Panc1 (cell line): ENCODE measurements around the gene HMGN4. TPM values are rescaled to one million over a fixed set of nuclear protein-coding genes. Genes with fewer than 3 reads are reported as not detected.

Experiments
- ATAC-seq: fragments of 200-7000 bp; cut with Tn5 transposase; 2 replicates; pipeline ENCODE4 v1.9.1; 2020; ENCODE audit warnings: mild to moderate bottlenecking, moderate library complexity
- BruUV-seq: library from RNA; stranded (reverse); fragments of 400-500 nt; replicated peaks from 2 replicates; lab custom pipeline; 2021; lab: Mats Ljungman, UMichigan
- CTCF ChIA-PET: fragments of 300-600 bp; sonication (Branson Sonifier 250); formaldehyde crosslinking; loops from one replicate; lab custom pipeline; 2022; ENCODE audit warnings: antibody characterized with exemption; lab: Charles Lee
- POLR2A ChIA-PET: fragments of 300-600 bp; sonication (Branson Sonifier 250); formaldehyde crosslinking; loops from one replicate; lab custom pipeline; 2022; ENCODE audit warnings: antibody characterized with exemption; lab: Charles Lee
- DNase-seq: peaks from one replicate; pipeline ENCODE4 v3.0.0-alpha.2; 2010; ENCODE audit warnings: low read depth, low spot score
- H3K27ac ChIP-seq: 2 replicates; pipeline ENCODE4 v1.5.1; 2011; ENCODE audit warnings: mild to moderate bottlenecking, low read length, inconsistent platforms
- H3K27me3 ChIP-seq: fragments of 200-500 bp; sonication (Bioruptor generic); 2 replicates; pipeline ENCODE4 v1.6.0; 2014; ENCODE audit warnings: low read length, inconsistent platforms; ENCODE audit not compliant: control insufficient read depth, insufficient read depth
- H3K36me3 ChIP-seq: fragments of 200-500 bp; sonication (Bioruptor generic); 2 replicates; pipeline ENCODE4 v1.5.1; 2014; ENCODE audit warnings: inconsistent platforms, mild to moderate bottlenecking, low read length, moderate library complexity; ENCODE audit not compliant: control insufficient read depth, insufficient read depth
- H3K4me1 ChIP-seq: 2 replicates; pipeline ENCODE4 v1.5.1; 2011; ENCODE audit warnings: inconsistent platforms, mild to moderate bottlenecking, low read length, moderate library complexity; ENCODE audit not compliant: control insufficient read depth, insufficient read depth
- H3K4me3 ChIP-seq, 2 experiments: 2 replicates each; pipeline ENCODE4 v1.5.1; 2011 to 2012; ENCODE audit warnings: low read depth in 2 of 2, low read length in 2 of 2, mild to moderate bottlenecking in 2 of 2, inconsistent platforms in 1 of 2, moderate library complexity in 1 of 2
- H3K9me3 ChIP-seq: fragments of 200-500 bp; sonication (Bioruptor generic); 2 replicates; pipeline ENCODE4 v1.5.1; 2014; ENCODE audit warnings: low read depth, mild to moderate bottlenecking, inconsistent platforms, low read length, moderate library complexity; ENCODE audit not compliant: control insufficient read depth, insufficient read depth
- POLR2AphosphoS5 ChIP-seq: IDR thresholded peaks from 2 replicates; pipeline ENCODE4 v1.6.1; 2012; ENCODE audit warnings: mild to moderate bottlenecking, low read depth, low read length, moderate library complexity
- SIN3A ChIP-seq: IDR thresholded peaks from 2 replicates; pipeline ENCODE4 v1.6.1; 2012; ENCODE audit warnings: low read depth, mild to moderate bottlenecking, low read length, moderate library complexity, borderline replicate concordance; ENCODE audit not compliant: insufficient read depth
- TCF7L2 ChIP-seq: IDR thresholded peaks from 2 replicates; pipeline ENCODE4 v1.6.1; 2011; ENCODE audit warnings: mild to moderate bottlenecking, low read depth, low read length, inconsistent platforms
- in situ Hi-C: cut with HindIII; loops from 2 replicates; pipeline ENCODE4 v1.10.0; 2016; ENCODE audit warnings: low sequenced_read_pairs, low pct_unique_long_range_greater_than_20kb
- intact Hi-C: fragments of 100-400 bp; cut with micrococcal nuclease; formaldehyde crosslinking; loops from one replicate; pipeline ENCODE4 v1.10.0; 2022; ENCODE audit not compliant: unreplicated experiment
- total RNA-seq: library from RNA; stranded (reverse); gene quantifications from one replicate; pipeline ENCODE4 v1.2.1, GENCODE V29; 2021; ENCODE audit not compliant: unreplicated experiment
- TF ChIP-seq, protein P1 (sequence below), 2 experiments: IDR thresholded peaks; 2 replicates each; pipeline ENCODE4 v1.6.1; 2011 to 2012; ENCODE audit warnings: low read depth in 2 of 2, control low read depth in 1 of 2, low read length in 1 of 2, mild to moderate bottlenecking in 1 of 2, moderate library complexity in 1 of 2; ENCODE audit not compliant: insufficient read depth in 1 of 2
- TF ChIP-seq, protein P2 (sequence below): fragments of 450-650 bp; IDR thresholded peaks from 2 replicates; pipeline ENCODE4 v1.5.1; 2017; ENCODE audit warnings: mild to moderate bottlenecking

The HMGN4 gene
- total RNA-seq, 1 experiment from 2014 or later, result 60.5 TPM

DNA sequence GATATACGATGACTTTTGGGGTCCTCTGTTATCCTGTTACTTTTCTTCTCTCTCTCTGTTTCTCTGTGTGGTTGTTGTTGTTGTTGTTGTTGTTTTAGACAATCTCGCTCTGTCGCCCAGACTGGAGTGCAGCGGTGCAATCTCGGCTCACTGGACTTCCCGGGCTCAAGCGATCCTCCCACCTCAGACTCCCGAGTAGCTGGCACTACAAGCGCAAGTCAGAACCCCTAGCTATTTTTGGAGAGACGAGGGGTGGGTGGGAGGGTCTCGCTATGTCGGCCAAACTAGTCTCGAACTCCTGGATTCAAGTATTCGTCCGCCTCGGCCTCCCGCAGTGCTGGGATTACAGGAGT lies 39.5 kb downstream of the HMGN4 start:
- intact Hi-C loops (loop anchor here (1.0 to 10.0 kb wide), 2 partner anchors 18 to 657 kb away; no protein-coding TSS in a partner anchor), in situ Hi-C loops (no loop called here)
- Histone ChIP-seq H3K27ac (0 out of 2 replicates have a peak overlapping the region, but pooled peaks have one; percentile 2), H3K4me3 (peak overlapping the region; percentile 55 to 84), H3K27me3 (no peaks in the 10 kb centered on the region), H3K36me3 (no peaks in the 10 kb centered on the region), H3K9me3 (no peaks in the 10 kb centered on the region), H3K4me1 (peaks cover 16% of the 10 kb centered on the region)
- BruUV-seq, result no TSS peak
- ChIA-PET CTCF (interaction anchor here (1.3 kb wide), 1 partner anchor 18 kb away, joined by 9 read pairs; no protein-coding TSS in a partner anchor), POLR2A (interaction anchor here (2.0 kb wide), 1 partner anchor 17 kb away, joined by 10 read pairs; no protein-coding TSS in a partner anchor)
- 0 out of 2 replicates have a peak, but pooled peaks have one; percentile 6 for ATAC-seq
- no peak for TF ChIP-seq TCF7L2
- no peak for TF ChIP-seq POLR2AphosphoS5
- TF ChIP-seq, protein P1, sequence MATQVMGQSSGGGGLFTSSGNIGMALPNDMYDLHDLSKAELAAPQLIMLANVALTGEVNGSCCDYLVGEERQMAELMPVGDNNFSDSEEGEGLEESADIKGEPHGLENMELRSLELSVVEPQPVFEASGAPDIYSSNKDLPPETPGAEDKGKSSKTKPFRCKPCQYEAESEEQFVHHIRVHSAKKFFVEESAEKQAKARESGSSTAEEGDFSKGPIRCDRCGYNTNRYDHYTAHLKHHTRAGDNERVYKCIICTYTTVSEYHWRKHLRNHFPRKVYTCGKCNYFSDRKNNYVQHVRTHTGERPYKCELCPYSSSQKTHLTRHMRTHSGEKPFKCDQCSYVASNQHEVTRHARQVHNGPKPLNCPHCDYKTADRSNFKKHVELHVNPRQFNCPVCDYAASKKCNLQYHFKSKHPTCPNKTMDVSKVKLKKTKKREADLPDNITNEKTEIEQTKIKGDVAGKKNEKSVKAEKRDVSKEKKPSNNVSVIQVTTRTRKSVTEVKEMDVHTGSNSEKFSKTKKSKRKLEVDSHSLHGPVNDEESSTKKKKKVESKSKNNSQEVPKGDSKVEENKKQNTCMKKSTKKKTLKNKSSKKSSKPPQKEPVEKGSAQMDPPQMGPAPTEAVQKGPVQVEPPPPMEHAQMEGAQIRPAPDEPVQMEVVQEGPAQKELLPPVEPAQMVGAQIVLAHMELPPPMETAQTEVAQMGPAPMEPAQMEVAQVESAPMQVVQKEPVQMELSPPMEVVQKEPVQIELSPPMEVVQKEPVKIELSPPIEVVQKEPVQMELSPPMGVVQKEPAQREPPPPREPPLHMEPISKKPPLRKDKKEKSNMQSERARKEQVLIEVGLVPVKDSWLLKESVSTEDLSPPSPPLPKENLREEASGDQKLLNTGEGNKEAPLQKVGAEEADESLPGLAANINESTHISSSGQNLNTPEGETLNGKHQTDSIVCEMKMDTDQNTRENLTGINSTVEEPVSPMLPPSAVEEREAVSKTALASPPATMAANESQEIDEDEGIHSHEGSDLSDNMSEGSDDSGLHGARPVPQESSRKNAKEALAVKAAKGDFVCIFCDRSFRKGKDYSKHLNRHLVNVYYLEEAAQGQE (IDR thresholded peaks at IDR 0.05; ENCODE audit: insufficient read depth in 1 of 2, low read depth in 2 of 2, low read length in 1 of 2), result no peak
- no peak for TF ChIP-seq SIN3A
- TF ChIP-seq, protein P2, sequence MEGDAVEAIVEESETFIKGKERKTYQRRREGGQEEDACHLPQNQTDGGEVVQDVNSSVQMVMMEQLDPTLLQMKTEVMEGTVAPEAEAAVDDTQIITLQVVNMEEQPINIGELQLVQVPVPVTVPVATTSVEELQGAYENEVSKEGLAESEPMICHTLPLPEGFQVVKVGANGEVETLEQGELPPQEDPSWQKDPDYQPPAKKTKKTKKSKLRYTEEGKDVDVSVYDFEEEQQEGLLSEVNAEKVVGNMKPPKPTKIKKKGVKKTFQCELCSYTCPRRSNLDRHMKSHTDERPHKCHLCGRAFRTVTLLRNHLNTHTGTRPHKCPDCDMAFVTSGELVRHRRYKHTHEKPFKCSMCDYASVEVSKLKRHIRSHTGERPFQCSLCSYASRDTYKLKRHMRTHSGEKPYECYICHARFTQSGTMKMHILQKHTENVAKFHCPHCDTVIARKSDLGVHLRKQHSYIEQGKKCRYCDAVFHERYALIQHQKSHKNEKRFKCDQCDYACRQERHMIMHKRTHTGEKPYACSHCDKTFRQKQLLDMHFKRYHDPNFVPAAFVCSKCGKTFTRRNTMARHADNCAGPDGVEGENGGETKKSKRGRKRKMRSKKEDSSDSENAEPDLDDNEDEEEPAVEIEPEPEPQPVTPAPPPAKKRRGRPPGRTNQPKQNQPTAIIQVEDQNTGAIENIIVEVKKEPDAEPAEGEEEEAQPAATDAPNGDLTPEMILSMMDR, result no peak
- DNase-seq, result no peak

DNA sequence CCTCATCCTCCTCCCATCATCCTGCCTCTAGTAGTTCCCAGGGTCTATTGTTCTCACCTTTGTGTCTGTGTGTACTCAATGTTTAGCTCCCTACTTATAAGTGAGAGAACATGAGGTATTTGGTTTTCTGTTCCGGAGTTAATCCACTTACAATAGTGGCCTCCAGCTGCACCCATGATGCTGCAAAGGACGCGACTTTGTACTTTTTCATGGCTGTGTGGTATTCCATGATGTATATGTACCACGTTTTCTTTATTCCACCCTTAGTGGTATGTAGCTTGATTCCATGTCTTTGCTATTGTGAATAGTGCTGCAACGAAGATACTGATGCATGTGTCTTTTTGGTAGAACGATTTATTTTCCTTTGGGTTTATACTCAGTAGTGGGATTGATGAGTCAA lies 40.1 kb downstream of the HMGN4 start:
- DNase-seq (no peak), ATAC-seq (no peak)
- Histone ChIP-seq H3K27me3 (no peaks in the 10 kb centered on the region), H3K9me3 (no peaks in the 10 kb centered on the region), H3K36me3 (no peaks in the 10 kb centered on the region), H3K4me1 (peaks cover 10% of the 10 kb centered on the region; the same call in 1 of the 2 replicates), H3K4me3 (no peak overlapping the region), H3K27ac (no peak overlapping the region)
- in situ Hi-C loops (no loop called here), intact Hi-C loops (loop anchor here (10.0 kb wide), 1 partner anchor 657 kb away; no protein-coding TSS in a partner anchor)
- POLR2A ChIA-PET, result no interaction called here
- TF ChIP-seq, protein P2, result no peak
- TF ChIP-seq, protein P1 (IDR thresholded peaks at IDR 0.05; ENCODE audit: insufficient read depth in 1 of 2, low read depth in 2 of 2, low read length in 1 of 2), result no peak
- TF ChIP-seq POLR2AphosphoS5 (no peak), SIN3A (no peak), TCF7L2 (no peak)
- BruUV-seq, result no TSS peak
- CTCF ChIA-PET, result no interaction called here
